Upper lobe of left lung (tissue), 4 donors: ENCODE data around the gene KIF4A.

Experiments used
- CTCF ChIP-seq, 6 experiments: fragments of 450-650 bp in 4 of 6; fragments of 200-600 bp in 2 of 6; sonication (generic) in 2 of 6; IDR thresholded peaks; one replicate each; pipeline ENCODE4 v1.5.1; 2016 to 2019; ENCODE audit warnings: antibody characterized with exemption in 6 of 6
- POLR2A ChIP-seq, 4 donors: fragments of 450-650 bp; IDR thresholded peaks; one replicate each; pipeline ENCODE4 v1.5.1; 2016 to 2017; ENCODE audit warnings: antibody characterized with exemption in 4 of 4, mild to moderate bottlenecking in 2 of 4
- POLR2AphosphoS5 ChIP-seq, 2 donors: sonication (generic); formaldehyde crosslinking; IDR thresholded peaks; one replicate each; pipeline ENCODE4 v1.5.1; 2017; ENCODE audit warnings: antibody characterized with exemption in 2 of 2

- TF ChIP-seq POLR2A (IDR thresholded peaks at IDR 0.05) (no peak), CTCF (IDR thresholded peaks at IDR 0.05) (no peak), POLR2AphosphoS5 (IDR thresholded peaks at IDR 0.05) (no peak)
Measured at GRCh38 chrX:70244881-70245280, 45.0 kb upstream of the KIF4A start.
